HL-60 (cell line): Measurements from ENCODE around the gene PWWP2B.
"Not testable (repeated sequence)": the region's sequence is repeated elsewhere in the genome, so short reads cannot be mapped to it uniquely, and the experiment has no call there.

Source experiments
- DNase-seq, 2 experiments: peaks; one replicate each; pipeline ENCODE4 v3.0.0-alpha.2; 2010 to 2020; ENCODE audit warnings: low read depth in 1 of 2, low spot score in 1 of 2
- H3K27ac ChIP-seq: fragments of 250-450 bp; sonication (Bioruptor Pico); replicated peaks from 2 replicates; pipeline ENCODE4 v1.5.1; 2020; ENCODE audit warnings: mild to moderate bottlenecking, moderate library complexity
- H3K27me3 ChIP-seq: fragments of 250-450 bp; sonication (Bioruptor Pico); 2 replicates; pipeline ENCODE4 v1.5.1; 2021; ENCODE audit warnings: mild to moderate bottlenecking, moderate library complexity; ENCODE audit not compliant: insufficient read depth, poor library complexity, severe bottlenecking
- H3K4me3 ChIP-seq: replicated peaks from 2 replicates; pipeline ENCODE4 v1.5.1; 2011; ENCODE audit warnings: mild to moderate bottlenecking, control low read depth, low read length; ENCODE audit not compliant: insufficient read depth
- GABPA ChIP-seq: IDR thresholded peaks from 2 replicates; pipeline ENCODE4 v1.6.1; 2012; ENCODE audit warnings: low read depth
- POLR2AphosphoS5 ChIP-seq: IDR thresholded peaks from 2 replicates; pipeline ENCODE4 v1.6.1; 2012; ENCODE audit warnings: low read depth
- SPI1 ChIP-seq: IDR thresholded peaks from 2 replicates; pipeline ENCODE4 v1.6.1; 2012; ENCODE audit warnings: low read depth, mild to moderate bottlenecking, borderline replicate concordance
- TF ChIP-seq, protein P1 (sequence below): IDR thresholded peaks from one replicate; pipeline ENCODE4 v1.5.1; 2011; ENCODE audit warnings: low read length, control low read depth, inconsistent platforms; ENCODE audit not compliant: insufficient read depth
- TF ChIP-seq, protein P2 (sequence below): IDR thresholded peaks from 2 replicates; pipeline ENCODE4 v1.6.1; 2012; ENCODE audit warnings: low read depth; ENCODE audit not compliant: insufficient replicate concordance

The PWWP2B gene

DNA sequence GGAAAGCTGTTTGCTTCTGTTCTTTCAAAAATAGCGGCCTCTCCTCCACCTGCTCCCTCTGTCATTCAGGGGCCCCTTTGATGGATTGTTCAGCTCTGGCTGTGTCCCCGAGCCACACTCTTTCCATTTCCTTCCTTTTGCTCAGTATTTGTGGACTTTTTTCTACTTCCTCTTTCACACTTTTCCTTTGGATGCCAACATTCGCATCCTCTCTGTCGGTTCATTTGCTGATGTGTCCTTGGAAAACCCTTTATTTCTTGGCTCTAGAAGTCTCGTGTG is 11.7 kb upstream of the PWWP2B start:
- no peaks in the 10 kb centered on the region for H3K27me3 ChIP-seq
- TF ChIP-seq, protein P1, sequence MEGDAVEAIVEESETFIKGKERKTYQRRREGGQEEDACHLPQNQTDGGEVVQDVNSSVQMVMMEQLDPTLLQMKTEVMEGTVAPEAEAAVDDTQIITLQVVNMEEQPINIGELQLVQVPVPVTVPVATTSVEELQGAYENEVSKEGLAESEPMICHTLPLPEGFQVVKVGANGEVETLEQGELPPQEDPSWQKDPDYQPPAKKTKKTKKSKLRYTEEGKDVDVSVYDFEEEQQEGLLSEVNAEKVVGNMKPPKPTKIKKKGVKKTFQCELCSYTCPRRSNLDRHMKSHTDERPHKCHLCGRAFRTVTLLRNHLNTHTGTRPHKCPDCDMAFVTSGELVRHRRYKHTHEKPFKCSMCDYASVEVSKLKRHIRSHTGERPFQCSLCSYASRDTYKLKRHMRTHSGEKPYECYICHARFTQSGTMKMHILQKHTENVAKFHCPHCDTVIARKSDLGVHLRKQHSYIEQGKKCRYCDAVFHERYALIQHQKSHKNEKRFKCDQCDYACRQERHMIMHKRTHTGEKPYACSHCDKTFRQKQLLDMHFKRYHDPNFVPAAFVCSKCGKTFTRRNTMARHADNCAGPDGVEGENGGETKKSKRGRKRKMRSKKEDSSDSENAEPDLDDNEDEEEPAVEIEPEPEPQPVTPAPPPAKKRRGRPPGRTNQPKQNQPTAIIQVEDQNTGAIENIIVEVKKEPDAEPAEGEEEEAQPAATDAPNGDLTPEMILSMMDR, result no peak
- TF ChIP-seq POLR2AphosphoS5, result no peak
- no peak; the same call in 1 of the 2 replicates for TF ChIP-seq SPI1
- no peak for TF ChIP-seq GABPA
- TF ChIP-seq, protein P2, sequence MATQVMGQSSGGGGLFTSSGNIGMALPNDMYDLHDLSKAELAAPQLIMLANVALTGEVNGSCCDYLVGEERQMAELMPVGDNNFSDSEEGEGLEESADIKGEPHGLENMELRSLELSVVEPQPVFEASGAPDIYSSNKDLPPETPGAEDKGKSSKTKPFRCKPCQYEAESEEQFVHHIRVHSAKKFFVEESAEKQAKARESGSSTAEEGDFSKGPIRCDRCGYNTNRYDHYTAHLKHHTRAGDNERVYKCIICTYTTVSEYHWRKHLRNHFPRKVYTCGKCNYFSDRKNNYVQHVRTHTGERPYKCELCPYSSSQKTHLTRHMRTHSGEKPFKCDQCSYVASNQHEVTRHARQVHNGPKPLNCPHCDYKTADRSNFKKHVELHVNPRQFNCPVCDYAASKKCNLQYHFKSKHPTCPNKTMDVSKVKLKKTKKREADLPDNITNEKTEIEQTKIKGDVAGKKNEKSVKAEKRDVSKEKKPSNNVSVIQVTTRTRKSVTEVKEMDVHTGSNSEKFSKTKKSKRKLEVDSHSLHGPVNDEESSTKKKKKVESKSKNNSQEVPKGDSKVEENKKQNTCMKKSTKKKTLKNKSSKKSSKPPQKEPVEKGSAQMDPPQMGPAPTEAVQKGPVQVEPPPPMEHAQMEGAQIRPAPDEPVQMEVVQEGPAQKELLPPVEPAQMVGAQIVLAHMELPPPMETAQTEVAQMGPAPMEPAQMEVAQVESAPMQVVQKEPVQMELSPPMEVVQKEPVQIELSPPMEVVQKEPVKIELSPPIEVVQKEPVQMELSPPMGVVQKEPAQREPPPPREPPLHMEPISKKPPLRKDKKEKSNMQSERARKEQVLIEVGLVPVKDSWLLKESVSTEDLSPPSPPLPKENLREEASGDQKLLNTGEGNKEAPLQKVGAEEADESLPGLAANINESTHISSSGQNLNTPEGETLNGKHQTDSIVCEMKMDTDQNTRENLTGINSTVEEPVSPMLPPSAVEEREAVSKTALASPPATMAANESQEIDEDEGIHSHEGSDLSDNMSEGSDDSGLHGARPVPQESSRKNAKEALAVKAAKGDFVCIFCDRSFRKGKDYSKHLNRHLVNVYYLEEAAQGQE, result no peak
- H3K4me3 ChIP-seq, result no peak overlapping the region
- no peak for DNase-seq
- H3K27ac ChIP-seq, result no peak overlapping the region

DNA sequence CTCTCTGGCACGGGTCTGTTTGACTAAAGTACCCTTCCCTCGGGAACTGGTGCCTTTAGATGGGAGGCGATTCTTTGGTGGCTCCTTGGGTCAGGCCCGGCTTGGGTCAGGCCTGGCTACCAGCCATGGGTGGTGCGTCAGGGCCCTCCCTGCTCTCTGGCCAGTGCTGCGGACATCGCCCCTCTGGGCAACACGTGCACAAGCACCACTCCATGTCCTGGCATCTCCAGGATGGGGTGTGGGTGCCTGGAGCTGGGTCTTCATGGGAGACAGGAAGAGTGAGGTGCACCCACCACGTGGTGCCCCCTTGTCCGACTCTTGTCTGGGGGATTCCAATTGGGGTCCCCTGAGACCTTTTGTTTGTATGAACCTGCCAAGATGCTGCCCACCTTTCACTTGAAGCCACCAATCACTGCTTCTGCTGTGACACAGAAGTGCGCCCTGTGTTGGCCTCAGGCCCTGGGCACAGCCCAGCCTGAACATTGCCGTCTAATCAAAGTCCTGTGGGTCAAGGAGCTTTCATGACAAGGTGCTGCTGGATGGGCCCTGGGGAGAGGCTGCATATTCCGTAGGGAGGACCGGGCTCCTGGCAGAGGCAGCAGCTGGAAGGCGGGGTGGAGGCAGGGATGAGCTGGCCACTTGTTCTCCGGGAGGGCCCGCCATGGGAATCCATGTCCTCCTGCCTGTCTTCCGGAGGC is 11.1 kb upstream of the PWWP2B start:
- no peak overlapping the region for H3K27ac ChIP-seq
- H3K4me3 ChIP-seq, result no peak overlapping the region

GRCh38 chr10:132386419-132386831 is 10.6 kb upstream of the PWWP2B start:
- Histone ChIP-seq H3K27ac (no peak overlapping the region), H3K27me3 (no peaks in the 10 kb centered on the region)
- no peak for TF ChIP-seq SPI1
- TF ChIP-seq GABPA, result no peak
- TF ChIP-seq, protein P1, result no peak
- no peak for TF ChIP-seq POLR2AphosphoS5

More for the DNA sequence above, 11.1 kb upstream of the PWWP2B start:
- no peak for DNase-seq
- no peaks in the 10 kb centered on the region for H3K27me3 ChIP-seq
- TF ChIP-seq, protein P1, result no peak
- TF ChIP-seq, protein P2, result no peak
- TF ChIP-seq POLR2AphosphoS5 (no peak), GABPA (no peak)

GRCh38 chr10:132386896-132387295 is 10.1 kb upstream of the PWWP2B start:
- not testable (repeated sequence) for DNase-seq, H3K27me3 ChIP-seq, H3K4me3 ChIP-seq, H3K27ac ChIP-seq

More at GRCh38 chr10:132386419-132386831, 10.6 kb upstream of the PWWP2B start:
- no peak overlapping the region for H3K4me3 ChIP-seq
- no peak for DNase-seq
